Chondrocyte (in vitro differentiated cells): ENCODE measurements around the gene FTO. TPM values are rescaled to one million over a fixed set of nuclear protein-coding genes. Genes with fewer than 3 reads are reported as not detected.

Experiments used
- DNase-seq: peaks from one replicate; pipeline ENCODE4 v3.0.0; 2021; ENCODE audit warnings: mixed read lengths, low spot score
- H3K27ac Mint-ChIP-seq: one replicate; pipeline ENCODE4 v1.8.0; 2021; ENCODE audit warnings: mild to moderate bottlenecking, moderate library complexity, mixed read lengths; ENCODE audit not compliant: unreplicated experiment
- H3K27me3 Mint-ChIP-seq: 2 replicates; pipeline ENCODE4 v1.8.0; 2021; ENCODE audit warnings: low read depth, mixed read lengths
- H3K36me3 Mint-ChIP-seq: 2 replicates; pipeline ENCODE4 v1.8.0; 2021; ENCODE audit warnings: low read depth, mixed read lengths
- H3K4me1 Mint-ChIP-seq: 2 replicates; pipeline ENCODE4 v1.8.0; 2021; ENCODE audit warnings: low read depth, mild to moderate bottlenecking, mixed read lengths
- H3K4me3 Mint-ChIP-seq: one replicate; pipeline ENCODE4 v1.8.0; 2021; ENCODE audit warnings: mild to moderate bottlenecking, moderate library complexity, mixed read lengths; ENCODE audit not compliant: unreplicated experiment
- H3K9me3 Mint-ChIP-seq: 2 replicates; pipeline ENCODE4 v1.8.0; 2021; ENCODE audit warnings: low read depth, mixed read lengths
- CTCF ChIP-seq: fragments of 200-600 bp; sonication (generic); IDR thresholded peaks from 2 replicates; pipeline ENCODE4 v1.5.0; 2021; ENCODE audit warnings: antibody characterized with exemption, mild to moderate bottlenecking, moderate library complexity
- total RNA-seq: library from RNA; stranded (reverse); gene quantifications from 3 replicates; pipeline ENCODE4 v1.2.1, GENCODE V29; 2021

The FTO gene
- total RNA-seq, 1 donor from 2014 or later = 85.7 TPM

GRCh38 chr16:53933407-53933806 is 229.5 kb downstream of the FTO start:
- H3K9me3 Mint-ChIP-seq = no peaks in the 10 kb centered on the region
- H3K4me3 Mint-ChIP-seq = no peak overlapping the region
- no peak for DNase-seq
- no peak for TF ChIP-seq CTCF
- peak overlapping the region; percentile 49 for H3K27ac Mint-ChIP-seq
- H3K27me3 Mint-ChIP-seq = no peaks in the 10 kb centered on the region
- H3K4me1 Mint-ChIP-seq = peaks cover 17% of the 10 kb centered on the region
- H3K36me3 Mint-ChIP-seq = peaks cover 3% of the 10 kb centered on the region

DNA sequence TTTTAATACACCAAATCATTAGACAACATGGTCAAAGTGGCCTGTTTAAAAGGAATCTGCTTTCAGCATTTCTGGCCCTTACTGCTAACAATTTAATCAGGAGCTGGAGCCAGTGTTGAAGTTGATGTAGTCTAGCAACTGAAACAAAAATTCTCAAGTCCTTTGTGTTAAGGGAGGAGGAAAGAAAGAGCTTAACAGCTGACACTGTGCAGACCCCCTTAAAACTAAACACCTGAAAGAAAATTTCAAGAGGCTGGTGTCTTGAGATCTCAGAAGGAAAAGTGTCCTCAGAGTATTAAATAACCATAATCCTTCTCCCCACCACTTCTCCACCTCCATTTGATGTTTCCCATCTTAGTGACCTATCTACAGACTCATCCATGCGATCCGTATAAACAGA is 232.1 kb downstream of the FTO start:
- Mint-ChIP-seq H3K9me3 (no peaks in the 10 kb centered on the region), H3K27ac (no peak overlapping the region), H3K4me1 (peaks cover 17% of the 10 kb centered on the region), H3K27me3 (no peaks in the 10 kb centered on the region), H3K4me3 (no peak overlapping the region), H3K36me3 (peaks cover 4% of the 10 kb centered on the region)
- TF ChIP-seq CTCF = no peak
- DNase-seq = no peak

DNA sequence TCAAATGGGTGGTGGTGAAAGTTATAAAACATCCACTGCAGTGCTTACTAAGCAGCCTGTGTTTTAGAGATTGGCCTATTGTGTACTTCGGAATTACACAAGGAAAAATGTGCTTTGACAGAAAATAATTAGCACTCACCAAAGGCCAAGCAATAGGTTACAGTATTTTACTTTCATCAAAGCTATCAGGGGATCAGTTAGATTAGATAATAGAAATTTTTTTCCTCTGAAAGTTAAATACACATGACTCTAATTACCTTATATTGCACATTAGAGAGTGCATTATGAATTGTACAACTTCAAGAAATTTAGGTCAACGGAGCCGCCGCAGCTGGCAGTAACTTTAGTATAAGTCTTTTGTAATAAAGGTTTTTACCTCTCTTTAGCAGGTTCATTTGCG is 232.6 kb downstream of the FTO start:
- DNase-seq = no peak
- Mint-ChIP-seq H3K27ac (no peak overlapping the region), H3K36me3 (peaks cover 4% of the 10 kb centered on the region), H3K4me3 (no peak overlapping the region), H3K27me3 (no peaks in the 10 kb centered on the region), H3K9me3 (no peaks in the 10 kb centered on the region), H3K4me1 (peaks cover 17% of the 10 kb centered on the region)
- no peak for TF ChIP-seq CTCF

GRCh38 chr16:53937161-53937880 is 233.4 kb downstream of the FTO start:
- H3K4me3 Mint-ChIP-seq = no peak overlapping the region
- H3K27ac Mint-ChIP-seq = no peak overlapping the region
- H3K27me3 Mint-ChIP-seq = no peaks in the 10 kb centered on the region

GRCh38 chr16:53944025-53944424 is 240.1 kb downstream of the FTO start:
- Mint-ChIP-seq H3K27ac (no peak overlapping the region), H3K36me3 (peaks cover 4% of the 10 kb centered on the region), H3K9me3 (no peaks in the 10 kb centered on the region), H3K4me1 (no peaks in the 10 kb centered on the region), H3K27me3 (no peaks in the 10 kb centered on the region), H3K4me3 (no peak overlapping the region)
- DNase-seq = no peak
- no peak for TF ChIP-seq CTCF

More at GRCh38 chr16:53937161-53937880, 233.4 kb downstream of the FTO start:
- Mint-ChIP-seq H3K36me3 (peaks cover 8% of the 10 kb centered on the region), H3K4me1 (peaks cover 17% of the 10 kb centered on the region), H3K9me3 (no peaks in the 10 kb centered on the region)
- TF ChIP-seq CTCF = no peak
- no peak for DNase-seq
